Spinal cord (tissue), 10 donors: Measurements from ENCODE around the gene IVL. TPM values are rescaled to one million over a fixed set of nuclear protein-coding genes. Genes with fewer than 3 reads are reported as not detected.
A peak's percentile ranks its signal among the peaks of the same experiment; 100 is the strongest.

Experiments
- DNase-seq, 6 donors: peaks; one replicate each; pipeline versions ENCODE4 v3.0.0 to v3.0.0-alpha.2; 2013 to 2015; ENCODE audit warnings: low spot score in 6 of 6, low read depth in 4 of 6
- H3K27ac ChIP-seq: one replicate; pipeline ENCODE4 v1.5.1; 2013; ENCODE audit warnings: low read depth, low read length, control low read depth
- H3K27me3 ChIP-seq: one replicate; pipeline ENCODE4 v1.6.1; 2013; ENCODE audit warnings: low read length; ENCODE audit not compliant: control insufficient read depth, insufficient read depth
- H3K36me3 ChIP-seq: one replicate; pipeline ENCODE4 v1.6.1; 2013; ENCODE audit warnings: low read length; ENCODE audit not compliant: control insufficient read depth, insufficient read depth
- H3K4me1 ChIP-seq: one replicate; pipeline ENCODE4 v1.6.1; 2013; ENCODE audit warnings: low read length; ENCODE audit not compliant: control insufficient read depth, insufficient read depth
- H3K4me3 ChIP-seq: one replicate; pipeline ENCODE4 v1.5.1; 2013; ENCODE audit warnings: low read depth, low read length, control low read depth
- H3K9me3 ChIP-seq: one replicate; pipeline ENCODE4 v1.6.1; 2013; ENCODE audit warnings: low read length; ENCODE audit not compliant: control insufficient read depth, insufficient read depth
- WGBS: methylation state at CpG from one replicate; pipeline ENCODE4 v1.1.5; 2013; ENCODE audit warnings: missing lambda C conversion rate; ENCODE audit not compliant: insufficient coverage; 5-methylcytosine and 5-hydroxymethylcytosine counted together
- long read RNA-seq, 4 donors: transcript quantifications; one replicate each; lab custom pipeline, GENCODE V29; 2026
- polyA plus RNA-seq, 2 donors: library from polyadenylated mRNA; unstranded; fragments of 120-200 nt; gene quantifications; one replicate each; pipeline ENCODE4 v1.2.1, GENCODE V29; 2013; ENCODE audit not compliant: insufficient read length in 2 of 2
- total RNA-seq, 2 donors: library from RNA; depleted of rRNA in 1 of 2; stranded (reverse); fragments of 120-200 nt in 1 of 2; fragments of >200 nt in 1 of 2; gene quantifications; one replicate each; pipeline versions ENCODE4 v1.2.3 to v1.2.4, GENCODE V29; 2013 to 2014
- donor health status: healthy.

Gene IVL
- total RNA-seq = not detected
- polyA plus RNA-seq = not detected
- long read RNA-seq, donor 1 = 0 reads
- long read RNA-seq, donor 2 = 0 reads
- long read RNA-seq, donor 3 = 0 reads
- long read RNA-seq, donor 4 = 0 reads

GRCh38 chr1:152907686-152908601 lies at the start of gene IVL:
Gene IVL, plus strand, starts transcription at chr1:152908546. Its CDS starts 1,252 bp downstream, at chr1:152909798.
- Histone ChIP-seq H3K9me3 (no peaks in the 10 kb centered on the region), H3K27me3 (peaks cover 2% of the 10 kb centered on the region)
- 100% methylated on average over 1 of the region's 4 CpGs for WGBS

GRCh38 chr1:152859696-152860095 lies 48.6 kb upstream of the IVL start, which contains the start of gene LCE7A:
Gene LCE7A, plus strand, starts transcription at chr1:152859996. Its CDS starts 702 bp downstream, at chr1:152860698.
- Histone ChIP-seq H3K4me3 (no peak within 1 kb of the TSS), H3K36me3 (no peaks in the 10 kb centered on the region), H3K4me1 (no peaks in the 10 kb centered on the region), H3K27ac (no peak within 1 kb of the TSS), H3K9me3 (no peaks in the 10 kb centered on the region), H3K27me3 (no peaks in the 10 kb centered on the region)
- 93% methylated on average over 3 of the region's 3 CpGs for WGBS
- DNase-seq = no peak

More at GRCh38 chr1:152907686-152908601, at the start of gene IVL:
- DNase-seq = no peak
- Histone ChIP-seq H3K36me3 (no peaks in the 10 kb centered on the region), H3K27ac (no peak within 1 kb of the TSS), H3K4me3 (no peak within 1 kb of the TSS), H3K4me1 (no peaks in the 10 kb centered on the region)

- no peak for DNase-seq
- Histone ChIP-seq H3K36me3 (no peaks in the 10 kb centered on the region), H3K27me3 (no peaks in the 10 kb centered on the region), H3K4me1 (no peaks in the 10 kb centered on the region), H3K9me3 (no peaks in the 10 kb centered on the region), H3K4me3 (no peak overlapping the region), H3K27ac (no peak overlapping the region)
- 80% methylated on average over 3 of the region's 3 CpGs for WGBS
These were observed 48.2 kb upstream of the IVL start for GRCh38 chr1:152860129-152860528.

- Histone ChIP-seq H3K4me1 (no peaks in the 10 kb centered on the region), H3K27me3 (no peaks in the 10 kb centered on the region), H3K9me3 (no peaks in the 10 kb centered on the region), H3K27ac (no peak overlapping the region), H3K4me3 (no peak overlapping the region), H3K36me3 (no peaks in the 10 kb centered on the region)
- WGBS = 76% methylated on average over 3 of the region's 4 CpGs
- DNase-seq = no peak
These were observed 47.0 kb upstream of the IVL start for GRCh38 chr1:152861374-152861773.

- no peak overlapping the region for H3K4me3 ChIP-seq
- H3K36me3 ChIP-seq = no peaks in the 10 kb centered on the region
- no peaks in the 10 kb centered on the region for H3K27me3 ChIP-seq
- no peak for DNase-seq
- H3K4me1 ChIP-seq = no peaks in the 10 kb centered on the region
- H3K27ac ChIP-seq = no peak overlapping the region
- no peaks in the 10 kb centered on the region for H3K9me3 ChIP-seq
These were observed 43.9 kb upstream of the IVL start for GRCh38 chr1:152864443-152864842.

GRCh38 chr1:152866321-152866720 lies 42.0 kb upstream of the IVL start:
- 83% methylated on average over 1 of the region's 2 CpGs for WGBS
- no peak overlapping the region for H3K4me3 ChIP-seq
- DNase-seq = no peak
- H3K9me3 ChIP-seq = no peaks in the 10 kb centered on the region
- no peak overlapping the region for H3K27ac ChIP-seq
- H3K4me1 ChIP-seq = no peaks in the 10 kb centered on the region
- no peaks in the 10 kb centered on the region for H3K36me3 ChIP-seq
- H3K27me3 ChIP-seq = no peaks in the 10 kb centered on the region

- no peaks in the 10 kb centered on the region for H3K9me3 ChIP-seq
- 62% methylated on average over 3 of the region's 9 CpGs for WGBS
- H3K27me3 ChIP-seq = no peaks in the 10 kb centered on the region
- peak; percentile 10 to 79 (median 23) for DNase-seq
- H3K4me1 ChIP-seq = no peaks in the 10 kb centered on the region
- no peaks in the 10 kb centered on the region for H3K36me3 ChIP-seq
- H3K27ac ChIP-seq = no peak overlapping the region
- H3K4me3 ChIP-seq = no peak overlapping the region
These were observed 38.4 kb upstream of the IVL start for GRCh38 chr1:152869808-152870419.

GRCh38 chr1:152870831-152871730 lies 37.3 kb upstream of the IVL start:
- H3K4me1 ChIP-seq = no peaks in the 10 kb centered on the region
- H3K27me3 ChIP-seq = no peaks in the 10 kb centered on the region
- no peak overlapping the region for H3K4me3 ChIP-seq
- 100% methylated on average over 1 of the region's 17 CpGs for WGBS
- H3K36me3 ChIP-seq = no peaks in the 10 kb centered on the region
- DNase-seq = peak in 2 of 6 donors; percentile 20 to 28
- no peak overlapping the region for H3K27ac ChIP-seq
- H3K9me3 ChIP-seq = no peaks in the 10 kb centered on the region

GRCh38 chr1:152871731-152872126 lies 36.6 kb upstream of the IVL start:
- no peaks in the 10 kb centered on the region for H3K27me3 ChIP-seq
- 95% methylated on average over 5 of the region's 6 CpGs for WGBS
- no peaks in the 10 kb centered on the region for H3K4me1 ChIP-seq
- H3K9me3 ChIP-seq = no peaks in the 10 kb centered on the region
- H3K4me3 ChIP-seq = no peak overlapping the region
- DNase-seq = no peak
- H3K27ac ChIP-seq = no peak overlapping the region
- H3K36me3 ChIP-seq = no peaks in the 10 kb centered on the region
